GM13977 (cell line): ENCODE measurements around the gene CPNE5.

Experiments used
- DNase-seq: peaks from one replicate; pipeline ENCODE4 v3.0.0; 2012; ENCODE audit warnings: low spot score
- in situ Hi-C: fragments of 300-500 bp; cut with MboI; formaldehyde crosslinking; loops from one replicate; pipeline ENCODE4 v1.12.0; 2022; ENCODE audit warnings: low sequenced_read_pairs, low pct_unique_long_range_greater_than_20kb, mixed read lengths, inconsistent platforms; ENCODE audit not compliant: unreplicated experiment
- TF ChIP-seq, protein P1 (sequence below): IDR thresholded peaks from 2 replicates; pipeline ENCODE4 v1.5.1; 2012; ENCODE audit warnings: mild to moderate bottlenecking, control low read depth; ENCODE audit not compliant: insufficient read depth; ENCODE audit errors: extremely low read depth, missing control alignments

The CPNE5 gene

GRCh38 chr6:36803482-36803881 is 35.8 kb downstream of the CPNE5 start:
- TF ChIP-seq, protein P1, sequence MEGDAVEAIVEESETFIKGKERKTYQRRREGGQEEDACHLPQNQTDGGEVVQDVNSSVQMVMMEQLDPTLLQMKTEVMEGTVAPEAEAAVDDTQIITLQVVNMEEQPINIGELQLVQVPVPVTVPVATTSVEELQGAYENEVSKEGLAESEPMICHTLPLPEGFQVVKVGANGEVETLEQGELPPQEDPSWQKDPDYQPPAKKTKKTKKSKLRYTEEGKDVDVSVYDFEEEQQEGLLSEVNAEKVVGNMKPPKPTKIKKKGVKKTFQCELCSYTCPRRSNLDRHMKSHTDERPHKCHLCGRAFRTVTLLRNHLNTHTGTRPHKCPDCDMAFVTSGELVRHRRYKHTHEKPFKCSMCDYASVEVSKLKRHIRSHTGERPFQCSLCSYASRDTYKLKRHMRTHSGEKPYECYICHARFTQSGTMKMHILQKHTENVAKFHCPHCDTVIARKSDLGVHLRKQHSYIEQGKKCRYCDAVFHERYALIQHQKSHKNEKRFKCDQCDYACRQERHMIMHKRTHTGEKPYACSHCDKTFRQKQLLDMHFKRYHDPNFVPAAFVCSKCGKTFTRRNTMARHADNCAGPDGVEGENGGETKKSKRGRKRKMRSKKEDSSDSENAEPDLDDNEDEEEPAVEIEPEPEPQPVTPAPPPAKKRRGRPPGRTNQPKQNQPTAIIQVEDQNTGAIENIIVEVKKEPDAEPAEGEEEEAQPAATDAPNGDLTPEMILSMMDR = no peak
- in situ Hi-C loops = no loop called here
- DNase-seq = no peak

GRCh38 chr6:36800223-36801076 is 38.8 kb downstream of the CPNE5 start:
- TF ChIP-seq, protein P1 = no peak
- in situ Hi-C loops = no loop called here
- DNase-seq = no peak

GRCh38 chr6:36798852-36799251 is 40.4 kb downstream of the CPNE5 start:
- DNase-seq = no peak
- TF ChIP-seq, protein P1 = no peak
- in situ Hi-C loops = no loop called here

DNA sequence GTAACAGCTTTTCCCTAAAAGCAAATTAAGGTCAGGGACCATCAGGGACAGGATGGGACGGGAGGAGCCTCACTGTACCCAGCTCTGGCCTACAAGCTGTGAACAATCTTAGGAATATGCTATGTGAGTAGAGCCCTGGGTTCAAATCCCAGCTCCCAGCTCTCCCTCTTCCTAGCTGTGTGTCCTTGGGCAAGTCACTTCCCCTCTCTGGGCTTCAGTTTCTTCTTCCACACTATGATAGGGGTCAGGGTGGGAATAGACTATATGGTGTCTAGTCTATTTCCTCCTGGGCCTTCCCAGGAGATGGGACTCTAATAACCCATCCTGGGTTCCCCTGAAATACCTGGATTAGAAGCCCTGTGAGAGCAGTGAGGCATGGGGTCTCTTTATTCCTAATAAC is 41.6 kb downstream of the CPNE5 start:
- TF ChIP-seq, protein P1 = no peak
- in situ Hi-C loops = no loop called here
- no peak for DNase-seq

GRCh38 chr6:36797055-36797454 is 42.2 kb downstream of the CPNE5 start:
- in situ Hi-C loops = no loop called here
- TF ChIP-seq, protein P1 = no peak
- no peak for DNase-seq

GRCh38 chr6:36794713-36795065 is 44.6 kb downstream of the CPNE5 start:
- in situ Hi-C loops = no loop called here
- DNase-seq = no peak
- TF ChIP-seq, protein P1 = no peak
